Hematopoietic multipotent progenitor cell treated with erythropoietin and hydrocortisone succinate and interleukin-3 and kit ligand, for 4 days (in vitro differentiated cells): ENCODE results near the gene DEFB121.
"Not testable (repeated sequence)": the region's sequence is repeated elsewhere in the genome, so short reads cannot be mapped to it uniquely, and the experiment has no call there.

Experiments used
- DNase-seq: peaks from one replicate; pipeline ENCODE4 v3.0.0-alpha.2; 2015

The DEFB121 gene, protein sequence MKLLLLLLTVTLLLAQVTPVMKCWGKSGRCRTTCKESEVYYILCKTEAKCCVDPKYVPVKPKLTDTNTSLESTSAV

DNA sequence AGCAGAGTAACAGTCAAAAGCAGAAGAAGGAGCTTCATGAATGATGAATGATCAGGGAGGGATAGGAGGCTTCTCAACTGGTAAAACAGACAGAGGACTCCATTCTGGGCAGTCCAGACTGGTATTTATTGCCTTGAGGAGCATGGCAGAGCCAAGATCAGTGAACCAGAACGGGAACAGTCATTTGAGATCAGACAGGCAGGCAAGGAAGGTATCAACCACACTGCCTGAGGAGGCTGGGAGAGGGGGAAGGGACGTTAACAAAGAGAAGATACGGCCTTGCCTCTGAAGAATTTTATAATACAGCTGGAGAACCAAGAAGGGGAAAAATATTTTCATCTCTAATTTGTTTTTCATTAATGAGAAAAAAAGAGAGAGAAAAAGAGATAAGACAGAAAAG, at the start of gene DEFB121:
Gene DEFB121, minus strand, starts transcription at position 101 of the 400 bp plus-strand sequence. Its CDS starts 63 bp downstream, at position 38.
- DNase-seq = no peak

DNA sequence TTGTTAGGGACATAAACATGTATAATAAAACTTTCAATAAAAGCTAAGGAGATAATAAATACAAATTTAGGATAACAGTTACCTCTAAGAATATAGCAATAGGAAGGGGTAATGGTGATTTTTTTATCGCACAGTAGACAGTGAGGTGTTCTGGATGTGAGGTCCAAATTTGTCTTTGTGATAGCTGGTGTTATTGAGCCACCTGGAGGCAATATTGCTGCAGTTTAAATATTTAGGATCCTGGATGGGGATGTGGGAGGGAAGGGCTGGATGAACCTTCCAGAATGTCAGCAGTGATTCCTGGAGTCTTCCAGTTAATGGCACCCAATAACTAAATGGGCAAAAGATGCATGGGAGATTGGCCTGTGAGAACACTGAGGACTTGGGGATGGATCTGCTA, 48.3 kb upstream of the DEFB121 start:
- no peak for DNase-seq

DNA sequence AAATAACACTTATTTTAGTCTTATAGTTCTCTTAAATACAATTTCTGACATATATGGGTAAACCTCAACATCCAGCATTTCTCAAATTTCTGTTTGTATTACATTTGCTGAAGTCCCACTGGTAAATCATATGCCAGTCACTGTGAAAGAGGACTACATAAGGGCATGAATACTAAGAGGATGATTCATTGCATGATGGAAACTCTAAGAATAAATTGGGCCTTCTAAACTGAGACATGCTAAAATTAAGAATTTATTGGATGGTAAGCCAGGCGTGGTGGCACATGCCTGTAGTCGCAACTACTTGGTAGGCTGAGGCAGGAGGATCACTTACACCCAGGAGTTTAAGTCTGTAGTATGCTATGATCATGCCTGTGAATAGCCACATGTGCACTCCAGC, 46.6 kb upstream of the DEFB121 start:
- no peak for DNase-seq

DNA sequence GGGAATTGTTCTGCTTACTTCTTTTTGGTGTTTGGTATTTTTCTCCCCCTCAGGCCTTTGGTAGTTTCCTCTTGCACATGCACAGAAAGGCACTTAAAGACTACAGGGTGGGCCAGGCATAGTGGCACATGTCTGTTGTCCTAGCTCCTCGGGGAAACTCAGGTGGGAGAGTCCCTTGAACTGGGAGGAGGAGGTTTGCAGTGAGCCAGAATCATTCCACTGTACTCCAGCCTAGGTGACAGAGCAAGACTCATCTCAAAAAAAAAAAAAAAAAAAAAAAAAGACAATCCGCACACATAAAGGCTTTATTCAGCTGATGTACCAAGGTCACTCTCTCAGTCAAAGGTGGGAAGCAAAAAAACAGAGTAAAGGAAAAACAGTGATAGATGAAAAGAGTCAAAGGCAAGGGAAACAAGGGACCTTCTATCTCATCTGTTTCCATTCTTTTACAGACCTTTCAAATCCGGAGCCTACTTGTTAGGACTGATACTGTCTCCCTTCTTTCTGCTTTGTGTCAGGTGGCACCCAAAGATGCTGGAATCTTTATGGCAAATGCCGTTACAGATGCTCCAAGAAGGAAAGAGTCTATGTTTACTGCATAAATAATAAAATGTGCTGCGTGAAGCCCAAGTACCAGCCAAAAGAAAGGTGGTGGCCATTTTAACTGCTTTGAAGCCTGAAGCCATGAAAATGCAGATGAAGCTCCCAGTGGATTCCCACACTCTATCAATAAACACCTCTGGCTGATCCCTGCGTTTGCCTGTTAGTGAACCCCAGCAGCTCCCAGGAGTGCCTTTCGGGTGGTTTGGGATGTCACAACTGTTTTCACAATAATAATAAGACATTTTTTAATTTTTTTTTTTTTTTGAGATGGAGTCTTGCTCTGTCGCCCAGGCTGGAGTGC, 43.7 kb upstream of the DEFB121 start:
- DNase-seq = no peak

DNA sequence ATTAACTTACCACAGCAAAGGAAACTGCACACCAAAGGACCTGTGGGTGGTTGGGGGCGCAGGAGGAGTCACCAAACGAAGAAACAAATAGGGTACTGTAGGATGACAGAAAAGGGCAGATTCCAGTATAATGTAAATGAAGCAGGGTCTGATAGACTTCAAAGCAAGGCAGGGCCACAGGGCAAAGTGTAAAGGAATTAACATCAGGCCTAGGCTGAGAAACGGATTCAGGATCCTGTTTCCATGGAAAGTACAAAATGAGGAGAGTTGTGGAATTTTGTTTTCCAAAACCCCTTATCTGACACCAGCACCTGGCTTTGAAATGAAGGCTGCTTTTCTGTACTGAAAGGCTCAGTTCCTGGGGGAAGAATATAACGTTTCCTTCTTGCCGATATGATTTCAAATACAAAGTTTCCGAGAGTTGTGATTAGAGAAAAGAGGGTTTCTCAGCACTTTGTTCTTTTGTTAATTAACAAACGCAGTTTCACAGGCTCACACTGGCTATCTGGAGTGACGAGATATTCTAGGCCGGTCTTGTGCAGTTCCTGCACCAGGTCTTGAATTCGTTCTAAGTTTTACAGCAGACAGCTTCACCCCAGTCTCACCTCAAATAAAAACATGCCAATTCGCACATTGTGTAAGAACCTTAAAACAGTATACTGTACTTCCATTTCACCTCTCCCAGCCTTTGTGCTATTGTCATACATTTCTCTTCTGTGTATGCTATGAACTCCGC, 40.2 kb upstream of the DEFB121 start:
- DNase-seq = no peak

DNA sequence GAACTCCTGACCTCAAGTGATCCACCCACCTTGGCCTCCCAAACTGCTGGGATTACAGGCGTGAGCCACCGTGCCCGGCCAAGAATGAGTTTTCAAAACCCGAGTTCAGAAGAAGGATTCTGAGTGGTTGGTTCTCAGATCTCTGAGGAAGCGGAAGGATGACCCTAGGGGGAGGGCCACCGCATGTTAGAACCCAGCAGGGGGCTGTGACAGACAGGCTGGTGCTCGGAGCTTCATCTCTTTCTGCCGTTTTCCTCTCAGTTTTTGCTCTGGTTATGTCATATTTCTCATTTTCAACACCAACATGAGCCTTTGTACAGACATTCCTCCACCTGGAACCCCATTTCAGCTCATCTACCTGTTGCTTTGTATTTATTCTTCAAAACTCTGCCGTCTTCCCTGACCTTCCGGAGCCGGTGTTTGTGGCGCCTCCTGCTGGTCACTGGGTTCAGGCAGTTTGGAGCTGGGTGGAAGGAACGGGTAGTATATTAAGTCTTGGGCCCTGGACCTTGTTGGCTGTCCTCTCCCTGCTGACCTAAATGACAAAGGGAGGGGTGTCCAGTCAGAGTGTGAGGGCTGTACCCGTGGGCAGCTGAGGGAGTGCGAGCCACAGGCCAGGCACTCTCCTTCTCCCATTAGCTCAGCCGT, 34.1 kb upstream of the DEFB121 start, which contains the start of gene DEFB123:
Gene DEFB123, plus strand, starts transcription at position 621 of the 648 bp plus-strand sequence. CDS start 67 bp downstream, outside the sequence.
- DNase-seq = no peak

DNA sequence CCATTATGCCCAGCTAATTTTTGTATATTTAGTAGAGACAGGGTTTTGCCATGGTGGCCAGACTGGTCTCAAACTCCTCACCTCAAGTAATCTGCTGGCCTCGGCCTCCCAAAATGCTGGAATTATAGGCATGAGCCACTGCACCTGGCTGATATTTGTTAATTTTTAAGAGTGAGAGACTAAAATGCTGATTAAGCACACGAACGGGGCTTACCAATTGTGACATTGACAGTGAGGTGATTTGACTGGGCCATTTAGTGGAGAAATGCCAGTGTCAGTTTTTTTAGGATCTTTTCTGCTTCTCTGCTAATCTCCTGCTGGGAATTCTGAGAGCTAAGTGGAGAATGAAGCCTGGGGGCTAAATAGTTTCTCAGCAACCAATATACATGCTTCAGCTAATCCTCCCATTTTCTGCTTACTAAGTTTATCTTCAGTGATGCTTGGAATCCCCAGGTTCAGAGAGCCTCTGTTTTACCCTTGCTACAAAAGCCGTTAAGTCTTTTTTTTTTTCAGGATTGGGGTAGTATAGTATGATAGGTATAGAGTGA, 24.6 kb upstream of the DEFB121 start:
- no peak for DNase-seq

DNA sequence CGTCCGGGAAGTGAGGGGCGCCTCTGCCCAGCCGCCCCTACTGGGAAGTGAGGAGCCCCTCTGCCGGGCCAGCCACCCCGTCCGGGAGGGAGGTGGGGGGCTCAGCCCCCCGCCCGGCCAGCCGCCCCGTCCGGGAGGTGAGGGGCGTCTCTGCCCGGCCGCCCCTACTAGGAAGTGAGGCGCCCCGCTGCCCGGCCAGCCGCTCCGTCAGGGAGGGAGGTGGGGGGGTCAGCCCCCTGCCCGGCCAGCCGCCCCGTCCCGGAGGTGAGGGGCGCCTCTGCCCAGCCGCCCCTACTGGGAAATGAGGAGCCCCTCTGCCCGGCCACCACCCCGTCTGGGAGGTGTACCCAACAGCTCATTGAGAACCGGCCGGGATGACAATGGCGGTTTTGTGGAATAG, 21.6 kb upstream of the DEFB121 start:
- not testable (repeated sequence) for DNase-seq

DNA sequence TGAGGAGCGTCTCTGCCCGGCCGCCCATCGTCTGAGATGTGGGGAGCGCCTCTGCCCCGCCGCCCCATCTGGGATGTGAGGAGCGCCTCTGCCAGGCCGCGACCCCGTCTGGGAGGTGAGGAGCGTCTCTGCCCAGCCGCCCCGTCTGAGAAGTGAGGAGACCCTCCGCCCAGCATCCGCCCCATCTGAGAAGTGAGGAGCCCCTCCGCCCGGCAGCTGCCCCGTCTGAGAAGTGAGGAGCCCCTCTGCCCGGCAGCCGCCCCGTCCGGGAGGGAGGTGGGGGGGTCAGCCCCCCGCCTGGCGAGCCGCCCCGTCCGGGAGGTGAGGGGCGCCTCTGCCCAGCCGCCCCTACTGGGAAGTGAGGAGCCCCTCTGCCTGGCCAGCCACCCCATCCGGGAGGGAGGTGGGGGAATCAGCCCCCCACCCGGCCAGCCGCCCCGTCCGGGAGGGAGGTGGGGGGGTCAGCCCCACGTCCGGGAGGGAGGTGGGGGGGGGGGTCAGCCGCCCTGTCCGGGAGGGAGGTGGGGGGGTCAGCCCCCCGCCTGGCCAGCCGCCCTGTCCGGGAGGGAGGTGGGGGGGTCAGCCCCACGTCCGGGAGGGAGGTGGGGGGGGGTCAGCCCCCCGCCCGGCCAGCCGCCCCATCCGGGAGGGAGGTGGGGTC, 21.0 kb upstream of the DEFB121 start:
- DNase-seq = not testable (repeated sequence)

DNA sequence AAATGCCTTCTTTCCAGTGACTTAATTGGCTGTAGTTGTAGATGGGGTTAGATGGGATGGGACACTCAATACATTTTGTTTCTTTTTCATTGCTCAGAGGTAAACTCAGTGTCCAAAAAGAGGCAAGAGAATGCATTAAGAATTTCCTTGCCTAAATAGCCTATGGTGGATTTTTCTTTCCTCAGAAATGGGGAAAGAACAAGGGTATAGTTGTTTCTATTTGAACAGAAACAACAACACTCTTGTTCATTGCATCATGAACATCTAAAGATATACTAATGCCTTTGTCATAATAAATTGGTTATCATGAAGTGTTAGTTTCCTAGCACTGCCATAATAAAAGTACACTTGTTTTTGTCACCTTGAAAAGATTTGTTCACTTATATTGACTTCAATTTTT, 19.8 kb upstream of the DEFB121 start:
- DNase-seq = no peak

DNA sequence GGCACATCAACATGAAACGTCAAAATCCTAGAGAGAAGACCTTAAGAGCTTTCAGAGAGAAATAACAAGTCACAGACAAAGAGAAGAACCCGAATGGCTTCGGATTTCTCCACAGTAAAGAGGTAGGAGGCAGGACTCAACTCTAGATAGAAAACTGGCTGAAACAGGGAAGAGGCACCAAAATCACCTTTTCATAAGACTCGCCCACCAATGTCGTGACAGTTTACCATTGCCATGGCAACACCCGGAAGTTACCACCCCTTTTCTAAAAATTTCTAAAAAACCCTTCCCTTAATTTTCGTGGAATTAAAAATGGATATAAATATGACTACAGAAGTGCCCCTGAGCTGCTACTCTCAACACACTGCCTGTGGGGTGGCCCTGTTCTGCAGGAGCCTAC, 12.3 kb upstream of the DEFB121 start:
- no peak for DNase-seq

DNA sequence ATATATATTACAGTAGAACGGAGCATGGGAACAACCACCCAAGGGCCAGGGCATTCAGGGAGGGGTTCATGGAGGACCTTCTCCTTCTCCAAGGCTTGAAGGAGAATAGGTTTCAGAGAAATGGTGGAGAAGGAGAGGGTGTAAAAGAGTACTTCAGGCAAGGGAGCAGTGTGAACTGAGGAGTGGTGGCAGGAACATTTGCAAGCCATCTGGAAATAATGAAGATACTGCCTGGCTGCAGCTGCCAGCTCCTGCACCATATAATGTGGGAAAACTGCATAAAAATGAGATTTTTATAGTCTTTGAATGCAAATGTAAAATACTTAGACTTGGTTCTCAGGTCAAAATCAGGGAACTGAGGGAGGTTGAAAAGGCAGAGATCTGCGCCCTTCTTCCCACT, 9.6 kb upstream of the DEFB121 start:
- DNase-seq = no peak

DNA sequence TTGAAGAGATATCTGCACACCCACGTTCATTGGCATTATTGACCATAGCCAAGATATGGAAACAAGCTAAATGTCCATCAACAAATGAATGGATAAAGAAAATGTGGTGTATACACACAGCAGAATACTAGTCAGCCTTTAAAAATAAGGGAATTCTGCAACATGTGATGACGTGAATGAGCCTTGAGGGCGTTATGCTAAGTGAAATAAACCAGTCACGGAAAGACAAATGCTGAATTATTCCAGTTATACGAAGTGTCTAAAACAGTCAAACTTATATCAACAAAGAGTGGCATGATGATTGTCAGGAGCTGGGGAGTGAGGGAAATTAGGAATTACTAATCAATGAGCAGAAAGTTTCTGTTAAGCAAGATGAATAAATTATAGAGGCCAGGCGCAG, 8.4 kb upstream of the DEFB121 start:
- DNase-seq = no peak

DNA sequence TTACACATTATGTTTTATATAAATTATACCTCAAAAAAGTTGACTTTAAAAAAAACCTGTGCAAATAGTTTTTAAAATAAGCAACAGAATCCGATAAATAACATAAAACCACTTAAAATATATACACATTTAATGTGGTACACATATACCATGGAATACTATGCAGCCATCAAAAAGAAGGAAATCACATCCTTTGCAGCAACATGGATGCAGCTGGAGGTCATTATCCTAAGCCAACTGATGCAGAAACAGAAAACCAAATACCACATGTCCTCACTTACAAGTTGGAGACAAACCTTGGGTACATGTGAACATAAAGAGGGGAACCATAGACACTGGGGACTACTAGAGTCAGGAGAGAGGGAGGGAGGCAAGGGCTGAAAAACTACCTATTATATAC, 4.0 kb upstream of the DEFB121 start:
- no peak for DNase-seq

DNA sequence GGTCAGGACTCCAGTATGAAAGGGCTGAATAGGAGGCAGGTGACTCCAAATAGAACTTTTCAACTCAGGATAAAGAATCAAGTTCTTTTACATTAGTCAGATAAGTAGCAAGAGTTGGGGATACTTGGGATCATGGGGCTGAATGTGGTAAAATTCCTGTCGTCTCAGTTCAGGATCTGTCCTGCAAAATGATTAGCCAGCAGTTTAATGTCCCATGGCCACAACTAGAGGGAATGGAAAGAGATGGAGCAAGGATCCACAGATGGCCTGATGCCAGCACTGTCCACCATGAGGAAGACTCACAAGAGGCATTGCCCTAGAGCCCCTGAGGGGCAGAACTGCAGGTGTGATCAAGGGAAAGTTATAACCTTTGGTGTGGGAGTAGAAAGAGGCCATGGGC, 2.1 kb downstream of the DEFB121 start:
- DNase-seq = no peak

DNA sequence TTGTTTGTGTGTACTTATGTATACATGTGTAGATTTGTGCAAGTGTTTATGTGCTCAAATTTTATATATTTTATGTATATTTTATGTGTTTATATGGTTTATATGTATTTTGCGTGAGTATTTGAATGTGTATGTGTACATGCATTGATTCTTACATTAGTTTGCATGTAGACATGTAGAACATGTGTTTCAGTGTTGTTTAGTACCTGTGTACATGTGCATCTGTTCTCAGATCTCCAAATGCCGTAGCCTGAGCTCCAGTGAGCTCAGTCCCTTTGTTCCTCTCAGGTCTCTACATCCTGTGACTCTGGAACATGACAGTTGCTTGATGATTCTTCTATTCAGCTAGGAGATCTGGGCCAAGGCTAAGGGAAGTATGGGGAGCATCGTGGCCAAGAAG, 11.1 kb downstream of the DEFB121 start:
- no peak for DNase-seq

DNA sequence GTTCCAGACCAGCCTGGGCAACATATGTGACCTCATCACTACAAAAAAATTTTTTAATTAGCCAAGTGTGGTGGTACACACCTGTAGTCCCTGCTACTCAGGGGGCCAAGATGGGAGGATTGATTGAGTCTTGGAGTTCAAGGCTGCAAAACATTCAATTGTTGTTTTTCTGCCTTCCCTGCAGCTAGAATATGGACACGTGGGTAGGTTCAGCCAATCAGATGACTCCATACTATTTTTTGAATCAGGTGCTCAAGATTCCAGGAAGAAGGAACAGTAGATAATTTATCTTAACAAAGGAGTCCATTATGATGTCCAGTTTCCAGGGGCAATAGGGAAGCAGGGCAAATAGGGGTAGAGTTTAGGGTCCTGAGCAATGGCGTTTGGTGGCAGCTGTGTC, 13.2 kb downstream of the DEFB121 start:
- DNase-seq = no peak

DNA sequence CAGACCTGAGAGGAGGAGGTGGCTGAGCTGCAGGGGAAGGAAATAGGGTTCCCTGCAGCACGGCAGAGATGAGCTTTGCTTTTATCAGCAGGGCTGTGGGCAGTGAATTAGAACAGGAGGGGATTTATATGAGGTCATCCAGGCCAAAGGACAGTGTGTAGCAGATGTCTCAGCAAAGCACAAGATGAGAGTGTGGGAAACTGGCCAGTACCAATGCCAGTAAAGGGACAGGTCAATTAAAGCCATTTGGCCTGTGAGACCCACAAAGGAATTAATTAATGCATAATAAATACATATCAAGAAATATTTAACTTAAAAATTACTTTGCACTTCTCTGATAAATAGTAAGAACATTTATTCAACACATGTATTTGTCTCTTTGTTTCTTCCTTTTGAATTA, 15.5 kb downstream of the DEFB121 start, which contains the start of gene DEFB119:
Gene DEFB119, minus strand, starts transcription at position 101 of the 400 bp plus-strand sequence. CDS start 107 bp downstream, outside the sequence.
- DNase-seq = no peak

DNA sequence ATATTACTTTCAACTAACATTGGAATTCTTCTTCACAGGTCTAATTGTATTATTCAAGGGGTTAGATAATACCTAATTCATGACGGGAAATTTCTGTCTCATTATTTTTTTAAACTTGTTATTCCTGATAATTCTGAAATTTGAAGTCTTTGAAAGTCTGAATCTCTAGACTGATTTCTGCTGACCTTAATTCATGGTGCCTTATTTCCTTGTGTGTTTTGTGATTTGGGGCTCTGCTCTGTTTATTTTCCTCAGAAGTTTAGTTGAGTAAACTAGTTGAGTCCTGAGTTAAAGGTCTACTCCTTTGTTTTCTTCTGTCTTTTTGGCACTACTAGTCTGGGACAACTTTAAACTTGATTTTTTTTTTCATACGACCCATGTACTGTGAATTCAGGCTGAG, 31.7 kb downstream of the DEFB121 start:
- no peak for DNase-seq

DNA sequence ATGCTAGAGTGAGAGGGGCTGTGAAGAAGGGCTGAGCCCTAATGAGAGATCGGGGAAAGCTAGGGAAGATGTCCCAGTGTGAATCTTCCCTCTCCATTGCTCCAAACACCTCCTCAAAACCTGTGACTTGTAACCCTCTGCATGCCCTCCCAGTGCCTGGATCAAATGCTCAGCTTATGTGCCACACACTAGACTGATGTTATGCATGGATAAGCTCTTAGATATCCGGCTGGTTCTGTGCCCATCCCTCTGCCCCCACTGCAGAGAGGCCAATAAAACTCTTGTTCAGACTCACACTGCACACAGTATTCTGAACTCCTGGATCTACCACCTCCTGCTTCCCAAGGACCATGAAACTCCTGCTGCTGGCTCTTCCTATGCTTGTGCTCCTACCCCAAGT, 37.7 kb downstream of the DEFB121 start, which contains the start of gene DEFB118:
Gene DEFB118, plus strand, starts transcription at position 301 of the 400 bp plus-strand sequence. Its CDS starts 50 bp downstream, at position 351.
- no peak for DNase-seq

DNA sequence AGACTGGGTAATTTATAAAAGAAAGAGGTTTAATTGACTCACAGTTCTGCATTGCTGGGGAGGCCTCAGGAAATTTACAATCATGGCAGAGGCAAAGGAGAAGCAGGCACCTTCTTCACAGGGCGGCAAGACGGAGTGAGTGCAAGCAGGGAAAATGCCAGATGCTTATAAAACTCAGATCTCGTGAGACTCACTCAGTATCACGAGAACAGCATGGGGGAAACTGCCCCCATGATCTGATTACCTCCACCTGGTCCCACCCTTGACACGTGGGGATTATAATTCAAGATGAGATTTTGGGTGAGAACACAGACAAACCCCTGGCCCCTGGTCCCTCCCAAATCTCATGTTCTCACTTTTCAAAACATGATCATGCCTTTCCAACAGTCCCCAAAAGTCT, 41.7 kb downstream of the DEFB121 start:
- not testable (repeated sequence) for DNase-seq

DNA sequence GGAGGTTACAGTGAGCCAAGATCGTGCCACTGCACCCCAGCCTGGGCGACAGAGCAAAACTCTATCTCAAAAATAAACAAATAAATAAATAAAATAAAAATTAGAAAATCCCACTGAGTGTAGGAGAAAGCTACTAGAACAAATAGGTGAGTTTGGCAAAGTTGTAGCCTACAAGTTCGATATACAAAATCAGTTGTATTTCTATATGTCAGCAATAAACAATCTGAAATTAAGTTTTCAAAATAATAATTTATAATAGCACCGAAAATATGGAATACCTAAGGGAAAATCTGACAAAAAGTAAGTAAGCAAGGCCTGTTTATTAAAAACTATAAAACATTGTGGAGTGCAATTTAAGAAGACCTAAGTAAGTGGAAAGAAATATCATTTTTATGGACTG, 42.7 kb downstream of the DEFB121 start:
- DNase-seq = no peak
